ENCODE measurements around the gene ITGAL.
"Not testable (repeated sequence)": the region's sequence is repeated elsewhere in the genome, so short reads cannot be mapped to it uniquely, and the experiment has no call there.

ITGAL gene

DNA sequence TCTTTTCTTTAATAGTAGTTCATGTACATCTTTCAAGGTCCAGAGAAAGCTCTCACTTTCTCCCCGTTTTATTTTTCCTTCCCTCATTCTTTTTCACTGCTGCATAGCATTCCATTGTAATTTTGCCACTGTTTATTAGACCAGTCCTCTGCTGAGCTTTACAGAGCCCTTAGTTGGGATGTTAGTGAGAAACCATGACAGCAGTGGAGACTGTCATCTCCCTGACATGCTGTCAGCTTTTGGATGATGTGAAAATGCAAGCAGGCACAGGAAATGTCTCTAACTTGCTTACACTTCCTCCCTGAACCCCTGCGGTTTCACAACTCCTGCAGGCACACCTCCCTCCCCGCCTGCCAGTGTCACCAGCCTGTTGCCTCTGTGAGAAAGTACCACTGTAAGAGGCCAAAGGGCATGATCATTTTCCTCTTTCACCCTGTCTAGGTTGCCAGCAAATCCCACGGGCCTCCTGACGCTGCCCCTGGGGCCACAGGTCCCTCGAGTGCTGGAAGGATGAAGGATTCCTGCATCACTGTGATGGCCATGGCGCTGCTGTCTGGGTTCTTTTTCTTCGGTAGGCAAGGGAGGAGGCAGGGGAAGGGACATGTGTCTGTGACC lies at the start of gene ITGAL:
TSS of gene ITGAL (plus strand) at position 415 of the 615 bp plus-strand sequence. CDS start at position 511, 96 bp downstream.
- DNase-seq = peak in 6 of 14 donors; percentile 14 to 47 (median 18)

DNA sequence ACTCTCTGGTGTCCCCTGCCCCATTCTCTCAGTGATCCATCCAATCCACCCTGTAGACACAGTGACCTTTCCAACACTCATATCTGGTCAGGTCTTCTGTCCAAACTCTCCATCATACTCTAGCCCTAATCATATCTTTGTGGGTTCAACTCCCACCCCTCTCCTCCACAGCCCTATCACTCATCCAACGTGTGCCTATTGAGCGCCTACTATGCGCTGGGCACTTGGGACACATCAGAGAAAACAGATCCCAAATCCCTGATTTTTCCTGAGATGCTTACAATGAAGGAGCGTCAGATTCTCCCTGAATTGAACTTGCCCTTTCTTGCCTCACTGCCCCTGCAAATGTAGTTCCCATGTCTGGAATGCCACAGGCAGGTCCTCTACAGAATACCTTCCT lies 44.5 kb upstream of the ITGAL start:
- DNase-seq = no peak

DNA sequence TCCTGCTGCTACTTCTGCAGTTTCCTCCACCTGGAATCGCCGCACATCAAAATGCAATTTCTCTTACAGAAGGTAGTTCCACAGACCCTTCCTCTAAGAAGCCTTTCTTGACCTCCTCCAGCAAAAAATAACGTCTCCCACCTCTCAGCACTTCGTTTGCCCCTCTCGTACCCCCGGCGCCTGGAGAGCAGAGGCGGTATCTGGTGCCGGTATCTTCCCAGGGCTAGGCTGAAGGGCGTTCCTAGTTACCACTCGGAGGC lies 43.2 kb upstream of the ITGAL start:
- DNase-seq = no peak

DNA sequence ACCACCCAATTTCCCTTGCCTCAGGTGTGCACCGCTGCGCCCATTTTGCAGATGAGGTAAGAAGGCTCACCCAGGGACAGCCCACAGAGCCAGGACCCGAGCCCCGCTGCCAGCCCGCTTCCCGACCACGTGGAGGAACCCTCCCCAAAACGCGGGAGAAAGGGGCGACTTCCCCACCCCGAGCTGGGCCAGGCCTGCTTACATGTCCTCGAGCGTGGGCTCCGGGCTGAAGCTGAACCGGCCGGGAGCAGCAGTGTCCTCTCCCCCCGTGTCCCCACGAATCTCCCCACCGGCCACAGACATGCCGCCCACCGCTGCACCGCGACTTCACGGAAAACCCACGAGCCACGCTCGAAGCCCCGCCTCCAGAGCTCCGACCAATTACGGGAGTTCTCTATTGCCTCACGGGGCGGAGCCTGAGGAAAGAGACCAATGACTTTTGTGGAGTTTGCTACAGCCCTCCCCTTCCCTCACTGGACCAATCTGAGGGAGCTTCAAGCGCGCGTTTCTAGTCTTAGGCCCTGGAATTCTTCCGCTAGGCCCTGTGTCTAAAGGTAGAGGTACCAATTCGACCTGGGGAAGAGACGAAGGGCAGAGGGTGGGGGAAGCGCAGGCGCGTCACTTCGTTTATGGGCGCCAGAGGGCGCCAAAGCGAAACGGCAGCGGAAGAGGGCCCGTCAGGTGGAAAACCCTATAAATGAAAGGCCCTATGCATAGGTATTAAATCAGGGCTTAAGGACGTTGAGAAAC lies 42.7 kb upstream of the ITGAL start, which contains the start of gene DCTPP1:
TSS of gene DCTPP1 (minus strand) at position 353 of the 750 bp plus-strand sequence. CDS start at position 303, 50 bp downstream.
- DNase-seq = peak; percentile 31 to 99 (median 86)

DNA sequence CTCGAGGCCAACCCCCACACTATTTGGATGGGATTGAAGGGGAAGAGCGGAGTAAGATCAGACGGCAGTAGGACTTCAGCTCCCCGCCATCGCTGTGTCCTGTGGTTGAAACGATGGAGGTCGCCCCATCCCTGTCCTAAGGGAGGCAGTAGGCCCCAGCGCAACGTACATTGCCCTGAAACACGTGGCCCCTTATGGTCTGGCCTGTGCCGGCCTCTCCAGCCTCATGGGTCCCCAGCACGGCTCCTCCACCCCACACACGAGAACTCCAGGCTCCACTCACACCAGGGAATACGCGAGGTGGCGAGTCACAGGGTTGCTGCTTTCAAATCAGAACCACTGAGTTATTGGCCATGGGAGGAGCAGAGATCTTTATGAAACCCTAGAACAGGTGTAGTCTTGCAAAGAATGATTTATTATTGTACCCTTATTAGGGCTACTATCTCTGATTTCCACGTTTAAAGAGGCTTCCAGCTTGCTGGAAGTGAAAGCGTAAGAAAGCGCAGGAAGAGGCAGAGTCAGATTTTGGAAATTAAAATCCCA lies 42.0 kb upstream of the ITGAL start:
- peak in 1 of 14 donors; percentile 53 for DNase-seq

DNA sequence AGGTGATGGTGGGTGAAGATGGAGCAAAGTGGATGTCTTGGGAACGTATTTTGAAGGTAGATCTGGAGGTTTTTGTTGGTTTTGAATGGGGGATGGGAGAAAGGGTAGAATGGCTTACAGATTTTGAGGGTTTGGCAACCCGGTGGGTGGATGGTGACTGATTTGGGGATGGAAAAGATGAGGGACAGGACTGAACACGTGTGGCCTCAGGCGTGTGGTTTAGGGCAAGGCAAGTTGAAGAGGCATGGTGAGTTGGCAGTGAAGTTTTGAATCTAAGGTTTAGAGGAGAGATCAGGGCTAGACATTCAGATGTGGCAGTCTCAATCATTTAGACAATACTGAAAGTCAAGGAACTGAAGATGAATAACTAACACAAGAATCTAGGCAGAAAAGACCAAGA lies 37.7 kb upstream of the ITGAL start:
- DNase-seq = no peak

DNA sequence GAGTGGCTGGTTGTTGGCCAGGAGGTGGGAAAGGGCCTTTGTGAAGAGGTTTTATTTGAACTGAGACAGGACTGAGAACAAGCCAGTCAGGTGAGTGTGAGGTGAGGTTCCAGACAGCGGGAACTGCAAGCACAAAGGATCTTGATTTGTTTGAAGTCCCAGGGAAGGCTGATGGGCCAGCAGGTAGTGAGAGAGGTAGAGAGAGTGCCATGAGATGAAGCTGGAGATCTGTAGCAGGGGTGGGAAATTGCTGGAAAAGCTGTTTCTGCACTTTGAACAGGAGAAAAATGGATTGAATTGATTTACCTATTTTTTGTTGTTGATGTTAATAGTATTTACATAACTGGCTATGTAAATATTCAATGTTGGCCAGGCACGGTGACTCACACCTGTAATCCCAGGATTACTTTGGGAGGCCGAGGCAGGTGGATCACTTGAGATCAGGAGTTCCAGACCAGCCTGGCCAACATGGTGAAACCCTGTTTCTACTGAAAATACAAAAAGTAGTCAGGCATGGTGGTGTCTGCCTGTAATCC lies 35.0 kb upstream of the ITGAL start:
- no peak for DNase-seq

DNA sequence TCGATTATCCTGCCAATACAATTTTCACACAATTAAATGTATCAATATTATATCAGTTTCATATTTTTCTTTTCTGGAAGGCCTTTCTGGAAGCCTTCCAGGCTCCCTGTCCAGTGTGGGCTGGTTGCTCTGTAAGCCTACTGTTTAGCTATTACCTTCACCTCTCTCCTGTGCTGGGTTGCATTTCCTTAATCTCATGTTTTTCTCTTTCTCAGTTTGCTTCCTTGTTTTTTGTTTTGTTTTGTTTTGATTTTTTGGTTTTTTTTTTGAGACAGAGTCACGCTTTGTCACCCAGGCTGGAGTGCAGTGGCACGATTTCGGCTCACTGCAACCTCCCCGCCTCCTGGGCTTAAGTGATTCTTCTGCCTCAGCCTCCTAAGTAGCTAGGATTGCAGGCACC lies 33.7 kb upstream of the ITGAL start:
- DNase-seq = no peak

DNA sequence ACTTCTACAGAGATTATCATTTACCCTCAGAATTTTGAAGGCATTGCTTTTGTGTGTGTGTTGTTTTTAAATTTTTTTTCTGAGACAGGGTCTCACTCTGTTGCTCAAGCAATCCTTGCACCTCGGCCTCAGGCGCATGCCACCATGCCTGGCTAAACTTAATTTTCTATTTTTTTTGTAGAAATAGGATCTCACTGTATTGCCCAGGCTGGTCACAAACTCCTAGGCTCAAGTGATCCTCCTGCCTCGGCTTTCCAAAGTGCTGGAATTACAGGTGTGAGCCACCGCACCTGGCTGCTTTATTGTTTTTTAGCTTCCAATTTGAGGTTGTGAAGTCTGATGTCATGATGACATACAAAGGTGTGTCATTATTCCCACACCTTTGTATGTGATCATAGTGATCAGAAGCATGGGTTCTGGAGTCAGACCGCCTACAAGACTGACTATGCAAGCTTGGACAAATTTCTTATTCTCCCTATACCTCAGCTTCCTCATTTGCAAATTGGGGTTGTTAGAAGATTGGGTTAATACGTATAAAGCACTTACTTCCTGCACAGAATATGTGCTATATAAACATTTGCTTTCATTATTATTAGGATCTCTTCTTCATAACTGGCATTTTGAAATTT lies 32.7 kb upstream of the ITGAL start:
- no peak for DNase-seq

DNA sequence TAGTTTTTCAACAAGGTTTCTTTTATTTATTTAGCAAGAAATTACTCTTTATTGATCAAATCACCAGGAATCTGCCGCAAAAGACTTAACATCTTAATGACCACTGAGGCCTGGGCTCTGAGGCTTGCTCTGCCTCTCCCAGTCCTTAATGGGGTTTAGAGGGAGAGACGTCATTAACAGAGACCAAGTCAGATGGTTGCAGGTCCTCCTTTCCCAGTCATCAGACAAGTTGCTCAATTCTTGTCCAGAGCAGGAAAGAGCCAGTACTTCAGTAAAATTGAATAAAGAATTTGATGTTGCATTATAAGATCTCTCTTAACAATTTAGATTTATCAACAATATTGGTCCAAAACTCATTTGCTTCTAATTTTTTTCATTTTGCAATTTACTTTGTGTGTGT lies 28.9 kb upstream of the ITGAL start:
- DNase-seq = no peak

DNA sequence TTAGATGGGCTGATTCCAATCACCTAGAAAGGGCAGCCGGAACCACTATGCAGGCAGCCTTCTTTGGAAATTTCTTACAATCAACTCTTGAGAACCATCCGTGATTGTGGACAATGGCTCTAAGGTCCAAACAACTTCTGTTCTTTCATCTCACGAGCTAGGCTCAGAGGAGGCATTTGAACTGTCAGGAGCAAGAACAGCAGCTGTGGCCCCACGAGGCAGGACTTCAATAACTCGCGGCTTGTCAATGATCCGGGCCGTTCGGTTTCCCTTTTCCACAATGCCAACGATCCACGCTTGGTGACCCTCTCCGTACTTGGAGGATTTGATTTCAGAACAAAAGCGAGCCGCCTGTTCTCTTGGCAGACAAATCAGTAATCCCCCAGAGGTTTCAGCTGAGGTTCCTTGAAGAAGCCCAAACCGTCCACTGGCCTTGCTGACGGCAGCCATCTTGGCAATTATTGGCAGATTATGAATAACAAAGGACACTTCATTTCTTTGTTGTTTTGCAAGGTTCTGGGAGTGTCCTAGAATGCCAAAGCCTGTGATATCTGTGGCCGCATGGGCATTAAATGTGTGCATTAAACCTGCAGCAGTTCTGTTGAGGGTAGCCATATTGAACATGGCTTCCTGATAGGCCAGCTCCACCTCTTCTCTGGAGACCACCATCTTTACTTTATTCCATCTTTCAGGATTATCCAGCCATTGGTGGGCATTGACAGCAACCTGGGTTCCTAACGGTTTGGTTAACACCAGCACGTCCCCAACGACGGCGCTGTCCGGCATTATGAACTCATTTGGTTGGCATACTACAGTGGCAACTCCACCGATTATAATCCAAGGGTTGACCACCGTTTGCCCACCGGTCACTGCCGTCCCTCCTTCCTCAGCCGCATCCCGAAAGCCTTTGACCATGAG lies 28.1 kb upstream of the ITGAL start:
- no peak for DNase-seq

DNA sequence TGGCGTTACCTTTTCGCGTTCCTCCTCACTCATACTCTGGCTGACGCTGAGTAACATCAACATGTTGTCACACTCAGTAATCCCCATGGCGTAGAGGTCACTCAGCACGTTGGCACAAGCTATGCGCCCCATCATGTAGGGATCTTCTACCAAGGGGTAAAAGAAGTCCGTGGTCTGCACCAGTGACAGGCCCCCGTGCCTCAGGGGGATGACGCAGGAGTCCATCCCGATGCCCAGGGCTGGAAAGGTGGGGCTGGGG lies 27.5 kb upstream of the ITGAL start:
- no peak for DNase-seq

DNA sequence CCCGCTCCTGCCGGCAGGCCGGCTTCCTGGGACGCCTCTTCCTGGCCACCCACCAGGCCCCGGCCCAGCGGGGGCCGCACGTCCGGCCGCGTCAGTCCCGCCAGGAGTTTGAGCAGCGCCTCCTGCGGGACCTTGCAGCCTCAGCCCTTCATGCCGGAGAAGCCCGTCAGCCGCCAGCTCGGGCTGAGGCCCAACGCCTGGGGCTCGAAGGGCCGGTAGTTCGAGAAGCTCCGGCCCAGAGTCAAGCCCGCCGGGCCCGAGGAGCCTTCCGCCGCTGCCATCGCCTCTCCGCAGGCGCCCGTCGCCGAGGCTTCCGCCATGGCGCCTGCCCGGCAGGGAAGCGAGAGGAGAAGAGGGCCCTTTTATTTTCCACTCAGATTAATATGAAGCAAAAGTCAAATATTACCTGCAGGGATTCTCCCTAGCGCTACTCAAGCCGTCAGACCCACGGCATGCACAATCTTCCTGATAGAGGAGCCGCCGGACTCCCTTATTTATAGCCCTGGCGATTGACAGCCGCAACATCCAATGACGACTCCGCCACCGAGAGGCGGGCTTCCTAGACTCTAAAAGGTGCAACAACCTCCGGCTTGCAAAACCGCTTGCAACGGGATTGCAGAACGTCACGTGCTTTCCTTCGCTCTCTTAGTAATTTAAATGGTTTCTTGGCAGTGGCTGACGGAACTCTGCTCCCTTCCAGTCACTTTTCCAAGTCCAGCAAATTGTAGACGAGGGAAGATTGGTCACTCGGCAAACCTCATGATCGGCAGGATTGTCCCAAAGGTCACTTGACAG lies 26.9 kb upstream of the ITGAL start, which contains the start of gene SEPHS2:
TSS of gene SEPHS2 (minus strand) at position 467 of the 795 bp plus-strand sequence. CDS start at position 320, 147 bp downstream.
- peak; percentile 16 to 95 (median 88) for DNase-seq

DNA sequence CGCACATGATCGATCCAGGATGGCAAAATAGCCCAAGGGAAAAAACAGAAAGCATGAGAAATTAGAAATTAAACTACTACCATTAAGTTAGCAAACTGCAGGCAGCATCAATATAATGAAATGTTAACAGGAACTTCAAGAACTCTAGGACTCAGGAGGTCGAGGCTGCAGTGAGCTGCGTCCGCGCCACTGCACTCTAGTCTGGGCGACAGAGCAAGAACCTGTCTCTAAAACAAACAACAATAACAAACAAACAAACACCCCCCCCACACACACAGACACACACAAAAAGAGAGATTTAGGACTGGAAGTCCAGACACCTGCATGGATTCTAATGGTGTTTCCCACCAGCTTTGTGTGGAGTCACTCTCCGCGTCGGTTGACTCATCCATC lies 26.3 kb upstream of the ITGAL start:
- no peak for DNase-seq

DNA sequence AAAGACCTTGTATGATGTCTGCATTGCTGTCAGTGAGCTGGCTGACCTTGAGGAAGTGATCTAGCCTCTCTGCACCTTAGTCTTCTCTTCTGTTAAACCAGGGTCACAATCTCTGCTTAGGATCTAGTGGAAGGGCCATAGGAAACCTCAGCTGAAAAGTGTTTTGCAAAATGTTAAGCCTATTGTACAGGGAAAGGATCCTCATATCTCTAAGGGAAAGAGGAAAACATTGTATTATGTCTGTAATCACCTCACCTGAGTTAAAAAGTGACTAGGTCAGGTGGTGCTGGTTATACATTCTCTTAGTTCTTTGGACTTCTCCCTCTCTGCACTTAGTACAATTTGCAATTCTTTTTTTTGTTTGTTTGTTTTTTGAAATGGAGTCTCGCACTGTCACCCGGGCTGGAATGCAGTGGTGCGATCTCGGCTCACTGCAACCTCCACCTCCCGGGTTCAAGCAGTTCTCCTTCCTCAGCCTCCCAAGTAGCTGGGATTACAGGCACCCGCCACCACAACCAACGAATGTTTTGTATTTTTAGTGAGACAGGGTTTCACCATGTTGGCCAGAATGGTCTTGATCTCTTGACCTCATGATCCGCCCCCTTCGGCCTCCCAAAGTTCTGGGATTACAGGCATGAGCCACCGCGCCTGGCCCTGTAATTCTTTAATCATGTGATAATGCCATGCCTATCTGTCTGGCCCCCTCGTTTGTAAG lies 24.9 kb upstream of the ITGAL start:
- DNase-seq = no peak

DNA sequence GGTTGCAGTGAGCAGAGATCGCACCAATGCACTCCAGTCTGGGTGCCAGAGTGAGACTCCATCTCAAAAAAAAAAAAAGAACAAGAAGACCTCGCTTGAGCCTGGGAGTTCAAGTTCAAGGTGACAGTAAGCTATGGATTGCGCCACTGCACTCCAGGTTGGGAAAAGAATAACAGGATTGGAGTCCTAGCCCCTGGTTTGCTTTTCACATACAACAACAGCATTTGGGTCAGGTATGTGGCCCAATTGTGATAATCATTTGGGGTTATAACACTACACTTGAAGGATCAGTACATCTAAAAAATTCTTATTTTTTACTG lies 23.5 kb upstream of the ITGAL start:
- no peak for DNase-seq

DNA sequence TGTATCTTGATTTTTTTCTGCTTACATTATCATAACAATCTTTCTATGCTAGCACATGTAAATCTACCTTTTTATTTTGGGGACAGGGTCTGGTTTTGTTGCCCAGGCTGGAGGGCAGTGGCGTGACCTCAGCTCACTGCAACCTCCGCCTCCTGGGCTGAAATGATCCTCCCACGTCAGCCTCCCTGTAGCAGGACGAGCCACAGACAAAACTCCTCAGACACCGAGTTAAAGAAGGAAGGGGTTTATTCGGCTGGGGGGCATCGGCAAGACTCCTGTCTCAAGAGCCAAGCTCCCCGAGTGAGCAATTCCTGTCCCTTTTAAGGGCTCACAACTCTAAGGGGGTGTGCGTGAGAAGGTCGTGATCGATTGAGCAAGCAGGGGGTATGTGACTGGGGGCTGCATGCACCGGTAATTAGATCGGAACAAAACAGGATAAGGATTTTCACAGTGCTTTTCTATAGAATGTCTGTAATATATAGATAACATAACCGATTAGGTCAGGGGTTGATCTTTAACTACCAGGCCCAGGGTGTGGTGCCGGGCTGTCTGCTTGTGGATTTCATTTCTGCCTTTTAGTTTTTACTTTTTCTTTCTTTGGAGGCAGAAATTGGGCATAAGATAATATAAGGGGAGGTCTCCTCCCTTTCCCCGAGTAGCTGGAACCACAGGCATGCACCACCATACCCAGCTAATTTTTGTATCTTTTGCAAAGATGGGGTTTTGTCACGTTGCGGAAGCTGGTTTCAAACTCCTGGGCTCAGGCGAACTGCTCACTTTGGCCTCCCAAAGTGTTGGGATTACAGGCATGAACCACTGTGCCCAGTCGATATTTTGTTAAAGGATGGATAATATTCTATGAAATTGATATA lies 19.6 kb upstream of the ITGAL start:
- DNase-seq = not testable (repeated sequence)

DNA sequence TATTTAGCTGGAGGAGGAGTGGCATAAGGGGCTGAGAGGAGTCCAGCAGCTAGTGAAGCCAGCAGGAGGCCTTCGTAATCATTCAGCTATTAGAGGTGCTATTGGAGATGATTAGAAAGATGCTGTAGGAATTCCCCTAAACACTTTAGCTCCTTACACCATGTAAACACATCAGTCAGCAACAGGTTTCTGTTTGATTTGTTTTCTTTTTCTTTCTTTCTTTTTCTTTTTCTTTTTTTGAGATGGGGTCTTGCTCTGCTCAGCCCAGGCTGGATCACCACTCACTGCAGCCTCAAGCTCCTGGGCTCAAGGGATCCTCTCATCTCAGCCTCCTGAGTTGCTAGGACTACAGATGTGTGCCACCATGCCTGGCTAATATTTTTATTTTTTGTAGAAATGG lies 16.2 kb upstream of the ITGAL start:
- no peak for DNase-seq

DNA sequence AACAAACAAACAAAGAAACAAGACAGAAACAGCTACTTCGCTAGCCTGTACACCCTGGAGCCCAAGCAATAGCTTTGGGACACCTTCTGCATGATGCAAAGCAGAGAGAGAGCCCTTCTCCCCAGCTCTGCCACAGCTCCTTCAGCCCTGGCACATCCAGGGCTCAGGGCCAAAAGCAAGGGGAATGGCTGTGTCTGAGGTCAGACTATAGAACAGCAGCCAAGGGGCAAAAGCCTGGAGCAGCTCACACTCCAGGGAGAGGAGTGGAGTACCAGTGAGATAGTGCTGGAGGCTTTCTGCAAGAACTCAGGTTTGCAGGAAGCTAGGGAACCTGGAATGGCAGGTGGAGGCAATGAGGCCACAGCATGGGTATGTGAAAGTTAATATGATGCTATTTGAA lies 15.3 kb upstream of the ITGAL start:
- DNase-seq = no peak

All from C1 segment of cervical spinal cord (tissue), 14 donors.